Superior temporal gyrus (tissue), 1 donor: ENCODE data around the gene CAMK2D.

Source experiments
- DNase-seq: peaks from one replicate; pipeline ENCODE4 v3.0.0-alpha.2; 2016; ENCODE audit errors: extremely low spot score

The CAMK2D gene

DNA sequence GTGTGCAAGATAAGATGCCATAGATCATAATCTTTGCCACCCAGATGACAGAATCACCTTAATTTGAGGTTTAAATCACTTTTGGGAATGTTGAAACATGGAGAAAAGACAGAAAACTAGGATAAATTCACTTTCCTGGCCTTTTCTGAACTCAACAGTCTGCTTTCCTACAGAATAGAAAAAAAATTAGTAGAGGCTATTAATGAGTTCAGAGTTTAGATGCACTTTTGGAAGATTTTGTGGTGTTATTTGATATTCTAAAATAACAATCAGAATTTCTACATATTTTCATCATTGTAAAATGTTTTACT, 195.9 kb downstream of the CAMK2D start:
- no peak for DNase-seq

GRCh38 chr4:113564493-113564892, 197.0 kb downstream of the CAMK2D start:
- no peak for DNase-seq

- DNase-seq = no peak
Measured at GRCh38 chr4:113563691-113564378, 197.7 kb downstream of the CAMK2D start.

DNA sequence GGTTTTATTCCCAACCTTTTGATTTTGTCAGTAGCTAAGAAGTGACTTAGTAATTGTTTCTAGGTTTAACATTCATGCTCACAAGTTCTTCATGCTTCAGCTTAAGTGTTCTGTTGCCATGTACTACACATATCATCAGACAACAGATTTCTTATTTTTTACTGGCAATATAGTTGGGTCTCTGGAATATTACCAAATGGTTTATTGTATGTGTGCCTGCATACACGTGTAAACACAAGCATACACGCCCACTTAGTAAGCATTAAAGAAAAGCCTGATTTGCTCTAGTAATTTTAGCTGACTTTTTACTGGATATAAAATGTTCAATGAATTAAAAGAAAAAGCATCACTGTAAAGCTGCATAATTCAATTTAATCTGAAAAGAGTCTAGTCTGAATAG, 199.8 kb downstream of the CAMK2D start:
- DNase-seq = no peak

DNA sequence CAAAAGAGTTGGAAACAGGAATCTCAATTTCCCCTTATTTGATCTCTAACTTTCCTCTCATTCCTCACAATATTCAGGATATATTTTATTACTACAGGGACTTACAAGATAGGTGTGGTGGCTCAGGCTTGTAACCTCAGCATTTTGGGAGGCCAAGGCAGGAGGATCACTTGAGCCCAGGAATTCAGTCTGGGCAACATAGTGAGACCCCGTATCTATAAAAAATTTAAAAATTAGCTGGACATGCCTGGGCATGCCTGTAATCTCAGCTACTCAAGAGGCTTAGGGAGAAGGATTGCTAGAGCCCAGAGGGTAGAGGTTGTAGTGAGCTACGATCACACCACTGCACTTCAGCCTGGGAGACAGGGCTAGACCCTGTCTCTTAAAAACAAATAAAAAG, 200.4 kb downstream of the CAMK2D start:
- no peak for DNase-seq

GRCh38 chr4:113560579-113560978, 201.0 kb downstream of the CAMK2D start:
- DNase-seq = no peak

- no peak for DNase-seq
Measured at GRCh38 chr4:113559947-113560346, 201.6 kb downstream of the CAMK2D start.

DNA sequence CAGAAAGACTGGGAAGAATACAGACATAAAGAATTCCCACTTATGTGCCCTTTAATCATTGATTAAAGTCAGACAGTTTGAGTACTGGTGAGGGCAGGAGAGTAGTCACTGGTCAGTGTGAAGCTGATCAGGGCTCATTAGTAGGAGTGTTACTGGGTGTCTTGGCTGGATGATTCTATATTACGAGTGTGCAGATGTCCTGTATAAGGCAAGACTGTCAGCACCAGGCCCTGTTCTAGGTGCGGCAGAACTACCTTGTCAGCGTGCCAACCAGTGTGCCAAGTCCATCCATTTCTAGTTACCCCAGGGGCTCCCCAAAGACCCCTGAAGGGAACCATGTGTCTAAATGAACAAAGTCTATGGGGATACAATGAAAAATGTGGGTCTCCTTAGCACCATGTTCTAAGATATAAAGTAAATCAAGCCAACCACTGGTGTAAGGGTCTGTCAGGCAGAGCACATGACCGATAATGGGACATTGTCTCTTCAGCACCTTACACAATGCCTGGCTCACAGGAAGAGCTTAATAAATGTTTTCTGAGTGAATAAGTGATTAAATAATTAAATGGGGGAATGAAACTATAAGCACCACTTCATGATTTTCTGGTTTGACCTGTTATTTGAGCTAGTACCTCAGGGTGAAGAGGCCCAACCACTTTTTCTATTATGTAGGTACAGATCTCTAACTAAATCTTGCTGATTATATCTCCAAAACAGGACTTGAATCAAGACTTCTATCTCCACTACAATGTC, 205.0 kb downstream of the CAMK2D start:
- no peak for DNase-seq

GRCh38 chr4:113555868-113556267, 205.7 kb downstream of the CAMK2D start:
- no peak for DNase-seq

- no peak for DNase-seq
Measured at GRCh38 chr4:113553082-113553481, 208.5 kb downstream of the CAMK2D start.

DNA sequence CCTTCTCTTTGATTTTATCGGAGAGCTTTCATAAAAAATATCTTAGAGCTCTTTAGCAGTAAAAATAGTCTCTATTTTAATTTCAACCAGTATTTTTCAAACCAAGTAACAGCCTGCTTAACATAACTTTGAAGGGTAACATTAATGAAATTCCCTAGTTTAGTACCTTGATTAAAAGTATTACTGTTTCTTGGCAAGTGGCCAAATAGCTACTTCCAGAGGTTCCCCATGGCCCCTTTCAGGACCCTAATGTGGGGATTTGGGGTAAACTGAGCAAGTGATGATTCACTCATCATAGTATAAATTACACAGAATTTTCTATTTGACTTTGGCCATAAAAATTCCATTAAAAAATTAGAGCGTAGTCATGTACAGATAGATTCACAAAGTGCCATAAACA, 211.0 kb downstream of the CAMK2D start:
- no peak for DNase-seq

GRCh38 chr4:113548303-113548702, 213.2 kb downstream of the CAMK2D start:
- DNase-seq = no peak

GRCh38 chr4:113547487-113548042, 214.0 kb downstream of the CAMK2D start:
- peak; percentile 94 for DNase-seq

DNA sequence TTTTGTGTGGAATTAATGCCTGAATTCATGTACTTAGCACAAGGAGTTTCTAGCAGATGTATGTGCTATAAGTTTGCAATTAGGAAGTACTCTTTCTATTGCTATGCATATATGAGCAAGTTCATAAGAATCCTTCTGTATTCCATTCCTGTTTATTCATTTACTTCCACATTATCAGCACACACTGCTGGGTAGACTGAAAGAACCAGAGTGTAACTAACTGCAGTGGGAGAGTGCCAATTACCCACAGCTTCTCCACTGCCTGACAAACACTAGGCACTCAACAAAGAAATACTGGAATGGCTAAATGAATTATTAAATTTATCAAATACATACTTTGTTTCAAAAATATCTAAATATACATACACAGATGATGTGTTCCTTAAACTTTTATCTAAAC, 219.6 kb downstream of the CAMK2D start:
- DNase-seq = no peak

GRCh38 chr4:113540859-113541258, 220.7 kb downstream of the CAMK2D start:
- DNase-seq = no peak

- no peak for DNase-seq
Measured at GRCh38 chr4:113539408-113539807, 222.1 kb downstream of the CAMK2D start.

DNA sequence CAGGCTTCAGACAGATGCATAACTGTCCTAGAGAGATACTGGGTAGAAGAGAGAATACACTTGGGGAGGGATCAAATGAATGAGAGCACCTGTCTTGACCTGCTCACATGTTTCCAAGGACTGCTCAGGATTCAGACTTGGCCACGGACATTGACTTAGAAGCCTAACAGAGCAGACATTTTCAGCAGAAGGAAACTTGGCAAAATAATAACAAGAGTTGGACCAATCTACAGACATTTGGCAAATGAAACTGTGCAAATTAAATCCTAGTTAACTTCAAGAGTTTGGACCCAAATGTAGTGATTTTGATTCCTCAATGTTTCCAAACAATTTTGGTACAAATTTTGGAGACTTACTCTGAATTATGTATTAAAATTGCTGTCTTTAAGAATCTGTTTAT, 223.9 kb downstream of the CAMK2D start:
- DNase-seq = peak; percentile 56

- DNase-seq = peak; percentile 41
Measured at GRCh38 chr4:113537203-113537602, 224.3 kb downstream of the CAMK2D start.

GRCh38 chr4:113534711-113535110, 226.8 kb downstream of the CAMK2D start:
- no peak for DNase-seq

- DNase-seq = no peak
Measured at GRCh38 chr4:113531572-113531971, 230.0 kb downstream of the CAMK2D start.

DNA sequence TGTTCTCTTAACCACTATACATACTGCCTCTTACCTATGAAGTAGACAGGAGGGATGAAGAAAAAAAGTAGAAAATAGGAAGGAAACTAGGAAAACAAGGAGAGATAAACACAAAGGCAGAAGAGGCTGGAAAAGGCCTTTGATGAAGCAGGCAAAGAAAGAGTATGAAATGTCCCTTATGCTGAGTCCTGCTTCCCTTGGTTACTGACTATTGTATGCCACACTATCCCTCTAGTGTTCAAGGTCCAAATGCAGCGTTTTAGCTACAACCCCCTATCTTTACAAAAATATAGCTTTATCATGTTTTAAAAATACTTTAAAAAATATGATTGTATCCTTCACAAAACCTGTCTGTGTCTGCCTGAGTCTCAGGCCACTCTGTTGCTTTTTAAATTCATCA, 233.1 kb downstream of the CAMK2D start:
- DNase-seq = no peak

GRCh38 chr4:113525521-113525920, 236.0 kb downstream of the CAMK2D start:
- no peak for DNase-seq

DNA sequence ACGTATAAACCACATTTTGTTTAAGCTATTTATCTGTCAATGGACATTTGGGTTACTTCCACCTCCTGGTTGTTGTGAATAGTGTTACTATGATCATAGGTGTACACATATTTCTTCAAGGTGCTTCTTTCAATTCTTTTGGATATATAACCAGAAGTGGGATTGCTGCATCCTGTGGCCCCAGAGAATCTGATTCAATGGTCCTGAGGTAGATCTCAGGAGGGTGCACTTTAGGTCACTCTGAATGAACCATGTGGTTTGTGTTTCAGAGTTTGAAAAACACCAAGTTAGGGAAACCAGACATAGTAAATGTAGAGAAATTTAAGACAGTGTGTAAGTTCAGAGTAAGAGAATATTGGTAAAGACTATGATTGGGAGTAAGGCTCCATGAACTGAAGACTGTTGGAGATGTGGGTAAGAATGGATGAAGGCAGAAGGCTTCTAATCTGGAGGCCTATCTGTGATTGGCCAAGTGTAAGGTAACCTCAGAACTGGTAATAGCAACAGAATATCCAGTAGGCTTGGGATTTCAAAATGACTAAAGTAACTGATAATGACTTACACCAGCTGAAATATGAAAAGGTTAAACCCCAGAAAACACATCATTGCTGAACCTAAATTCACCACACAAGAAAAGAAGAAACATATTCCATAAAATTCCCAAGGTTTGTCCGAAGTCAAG, 236.9 kb downstream of the CAMK2D start:
- no peak for DNase-seq
